GM18511 (cell line): ENCODE data around the gene TBCK.
"Not testable (repeated sequence)": the region's sequence is repeated elsewhere in the genome, so short reads cannot be mapped to it uniquely, and the experiment has no call there.

Experiments used
- ATAC-seq: cut with Tn5 transposase; IDR thresholded peaks from one replicate; pipeline ENCODE4 v1.9.1; 2021; ENCODE audit warnings: mild to moderate bottlenecking, moderate library complexity; ENCODE audit not compliant: unreplicated experiment

Gene TBCK

GRCh38 chr4:106136777-106137331, 179.2 kb downstream of the TBCK start:
- ATAC-seq, result no peak

DNA sequence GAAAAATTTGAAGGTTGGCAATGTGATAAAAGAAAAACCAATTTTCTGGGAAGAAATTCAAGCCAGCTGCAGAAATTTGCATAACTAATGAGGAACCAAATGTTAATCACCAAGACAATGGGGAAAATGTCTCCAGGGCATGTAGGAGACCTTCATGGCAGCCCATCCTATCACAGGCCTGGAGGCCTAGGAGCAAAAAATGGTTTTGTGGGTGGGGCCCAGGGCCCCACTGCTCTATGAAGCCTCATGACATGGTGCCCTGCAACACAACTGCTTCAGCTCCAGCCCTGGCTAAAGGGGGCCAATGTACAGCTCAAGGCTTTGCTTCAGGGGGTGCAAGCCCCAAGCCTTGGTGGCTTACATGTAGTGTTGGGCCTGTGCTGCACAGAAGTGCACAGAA, 184.0 kb downstream of the TBCK start:
- ATAC-seq, result no peak

DNA sequence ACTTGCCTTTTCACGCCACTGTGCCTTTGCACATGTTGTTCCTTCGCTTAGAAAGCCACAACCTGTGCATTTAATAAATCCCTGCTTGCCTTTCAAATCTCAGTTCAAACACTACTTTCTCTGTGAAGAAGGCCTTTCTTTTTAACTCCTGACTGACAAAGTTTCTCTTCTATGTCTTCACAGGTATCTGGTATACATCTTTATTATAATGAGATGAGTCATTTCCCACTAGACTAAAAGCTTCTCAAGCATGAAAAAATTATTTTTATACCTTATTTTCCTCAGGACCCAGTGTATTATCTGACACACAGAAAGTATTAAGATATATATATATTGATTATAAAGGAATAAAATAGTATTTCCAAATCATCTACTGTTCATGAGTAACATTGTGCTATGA, 189.9 kb downstream of the TBCK start:
- peak; percentile 68 for ATAC-seq

DNA sequence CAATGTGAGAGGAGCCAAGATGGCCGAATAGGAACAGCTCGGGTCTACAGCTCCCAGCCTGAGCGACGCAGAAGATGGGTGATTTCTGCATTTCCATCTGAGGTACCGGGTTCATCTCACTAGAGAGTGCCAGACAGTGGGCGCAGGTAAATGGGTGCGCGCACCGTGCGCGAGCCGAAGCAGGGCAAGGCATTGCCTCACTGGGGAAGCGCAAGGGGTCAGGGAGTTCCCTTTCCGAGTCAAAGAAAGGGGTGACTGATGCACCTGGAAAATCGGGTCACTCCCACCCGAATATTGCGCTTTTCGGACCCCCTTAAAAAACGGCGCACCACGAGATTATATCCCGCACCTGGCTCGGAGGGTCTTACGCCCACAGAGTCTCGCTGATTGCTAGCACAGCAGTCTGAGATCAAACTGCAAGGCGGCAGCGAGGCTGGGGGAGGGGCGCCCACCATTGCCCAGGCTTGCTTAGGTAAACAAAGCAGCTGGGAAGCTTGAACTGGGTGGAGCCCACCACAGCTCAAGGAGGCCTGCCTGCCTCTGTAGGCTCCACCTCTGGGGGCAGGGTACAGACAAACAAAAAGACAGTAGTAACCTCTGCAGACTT, 196.0 kb downstream of the TBCK start:
- ATAC-seq, result not testable (repeated sequence)

GRCh38 chr4:106116025-106116424, 200.0 kb downstream of the TBCK start:
- ATAC-seq, result no peak

DNA sequence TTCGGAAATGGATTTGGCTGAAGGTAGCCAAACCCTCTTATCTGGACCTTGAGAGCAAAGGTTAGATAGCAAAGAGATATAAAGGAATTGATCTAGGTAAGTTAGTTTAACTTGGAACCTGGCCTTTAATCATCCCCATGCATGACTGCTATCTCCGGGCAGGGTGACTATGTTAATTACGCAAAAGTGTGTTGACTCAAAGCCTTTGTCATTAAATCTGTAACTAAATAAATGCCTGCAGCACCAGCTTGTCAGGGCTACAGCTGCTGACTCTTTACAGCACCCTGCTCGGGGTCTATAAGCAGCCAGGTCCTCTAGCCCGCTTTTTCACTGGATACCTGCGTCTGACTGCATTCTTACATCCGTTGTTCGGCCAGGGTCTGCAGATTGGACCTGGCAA, 201.7 kb downstream of the TBCK start:
- ATAC-seq, result no peak

DNA sequence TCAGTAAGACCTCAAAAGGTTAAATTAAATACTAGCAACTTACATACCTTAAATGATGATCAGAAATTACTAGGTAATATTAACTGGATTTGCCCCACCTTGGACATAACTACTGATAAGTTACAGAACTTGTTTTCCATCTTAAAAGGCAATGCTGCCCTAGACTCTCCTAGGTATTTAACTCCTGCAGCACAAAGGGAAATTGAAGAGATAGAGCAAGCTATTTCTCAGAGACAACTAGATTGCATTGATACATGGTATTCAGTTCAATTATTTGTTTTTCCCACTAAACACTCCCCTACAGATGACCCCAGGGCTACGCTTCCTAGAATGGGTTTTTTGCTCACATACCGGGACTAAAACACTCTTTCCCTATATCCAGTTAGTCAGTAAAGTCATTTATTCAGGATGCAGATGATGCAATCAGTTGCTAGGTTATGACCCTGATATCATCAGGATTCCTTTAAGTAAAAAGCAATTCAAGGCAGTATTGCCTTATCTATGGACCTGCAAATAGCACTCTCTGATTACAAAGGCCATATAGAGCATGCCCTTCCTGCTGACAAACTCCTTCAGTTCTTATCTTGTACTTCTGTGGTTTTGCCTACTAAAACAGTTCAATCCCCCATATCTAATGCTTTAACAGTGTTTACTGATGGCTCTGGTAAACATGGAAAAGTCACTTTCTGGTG, 204.1 kb downstream of the TBCK start:
- not testable (repeated sequence) for ATAC-seq

DNA sequence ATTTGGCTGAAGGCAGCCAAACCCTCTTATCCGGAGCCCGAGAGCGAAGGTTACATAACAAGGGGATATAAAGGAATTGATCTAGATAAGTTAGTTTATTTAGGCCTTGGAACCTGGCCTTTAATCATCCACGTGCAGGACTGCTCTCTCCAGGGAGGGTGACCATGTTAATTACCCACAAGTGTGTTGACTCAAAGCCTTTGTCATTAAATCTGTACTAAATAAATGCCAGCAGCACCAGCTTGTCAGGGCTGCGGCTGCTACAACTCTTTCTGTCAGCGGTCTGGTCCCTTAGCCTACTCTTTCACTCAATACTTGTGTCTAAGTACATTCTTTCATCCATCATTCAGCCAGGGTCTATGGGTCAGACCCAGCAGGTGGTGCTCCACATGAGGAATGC, 206.1 kb downstream of the TBCK start:
- ATAC-seq, result no peak

DNA sequence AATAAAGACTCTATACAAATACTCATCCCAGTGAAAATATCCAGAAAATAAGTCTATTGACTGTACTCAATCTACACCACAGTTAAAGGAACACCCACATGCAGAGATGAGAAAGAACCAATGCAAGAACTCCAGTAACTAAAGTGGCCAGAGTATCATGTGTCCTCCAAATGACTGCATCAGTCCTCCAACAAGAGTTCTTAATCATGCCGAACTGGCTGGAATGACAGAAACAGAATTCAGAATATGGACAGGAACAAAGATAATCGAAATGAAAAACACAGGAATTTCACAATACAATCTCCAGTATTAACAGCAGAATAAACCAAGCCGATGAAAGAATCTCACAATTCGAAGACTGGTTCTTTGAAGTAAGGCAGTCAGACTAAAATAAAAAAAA, 210.3 kb downstream of the TBCK start:
- no peak for ATAC-seq

- no peak for ATAC-seq
These were observed 211.7 kb downstream of the TBCK start for GRCh38 chr4:106104276-106104675.

- no peak for ATAC-seq
These were observed 219.6 kb downstream of the TBCK start for GRCh38 chr4:106096454-106096853.

GRCh38 chr4:106095408-106095807, 220.6 kb downstream of the TBCK start:
- no peak for ATAC-seq

DNA sequence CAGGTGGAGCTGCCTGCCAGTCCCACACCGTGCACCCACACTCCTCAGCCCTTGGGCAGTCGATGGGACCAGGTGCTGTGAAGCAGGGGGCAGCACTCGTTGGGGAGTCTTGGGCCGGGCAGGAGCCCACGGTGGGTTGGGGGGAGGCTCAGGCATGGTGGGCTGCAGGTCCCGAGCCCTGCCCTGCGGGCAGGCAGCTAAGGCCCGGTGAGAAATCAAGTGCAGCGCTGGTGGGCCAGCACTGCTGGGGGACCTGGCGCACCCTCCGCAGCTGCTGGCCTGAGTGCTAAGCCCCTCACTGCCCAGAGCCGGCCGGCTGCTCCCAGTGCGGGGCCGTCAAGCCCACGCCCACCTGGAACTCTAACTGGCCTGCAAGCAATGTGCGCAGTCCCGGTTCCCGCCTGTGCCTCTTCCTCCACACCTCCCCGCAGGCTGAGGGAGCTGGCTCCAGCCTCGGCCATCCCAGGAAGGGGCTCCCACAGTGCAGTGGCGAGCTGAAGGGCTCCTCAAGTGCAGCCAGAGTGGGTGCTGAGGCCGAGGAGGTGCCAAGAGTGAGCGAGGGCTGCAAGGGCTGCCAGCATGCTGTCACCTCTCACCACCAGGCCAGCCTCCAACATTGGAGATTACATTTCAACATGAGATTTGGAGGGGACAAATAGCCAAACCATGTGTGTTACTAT, 223.5 kb downstream of the TBCK start:
- no peak for ATAC-seq

- ATAC-seq, result no peak
These were observed 225.2 kb downstream of the TBCK start for GRCh38 chr4:106090826-106091225.

DNA sequence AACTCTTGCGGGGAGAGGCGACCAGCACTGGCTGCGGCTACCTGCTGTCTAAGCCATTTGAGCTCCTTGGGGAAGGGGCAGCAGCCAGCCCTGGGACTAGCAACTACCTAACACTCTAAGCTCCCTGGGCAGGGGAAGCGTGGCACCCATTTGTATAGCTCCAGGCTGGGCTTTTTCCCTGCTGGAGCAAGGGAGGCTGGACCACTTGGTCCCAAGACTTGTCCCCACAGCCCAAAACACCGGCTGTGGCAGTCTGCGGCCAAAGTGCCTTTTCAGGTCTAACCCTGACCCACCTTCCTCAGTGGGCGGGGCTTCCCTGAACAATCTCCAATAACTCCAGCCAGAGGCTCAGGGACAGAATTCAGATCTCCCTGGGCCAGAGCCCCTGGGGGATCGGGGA, 232.9 kb downstream of the TBCK start:
- no peak for ATAC-seq

DNA sequence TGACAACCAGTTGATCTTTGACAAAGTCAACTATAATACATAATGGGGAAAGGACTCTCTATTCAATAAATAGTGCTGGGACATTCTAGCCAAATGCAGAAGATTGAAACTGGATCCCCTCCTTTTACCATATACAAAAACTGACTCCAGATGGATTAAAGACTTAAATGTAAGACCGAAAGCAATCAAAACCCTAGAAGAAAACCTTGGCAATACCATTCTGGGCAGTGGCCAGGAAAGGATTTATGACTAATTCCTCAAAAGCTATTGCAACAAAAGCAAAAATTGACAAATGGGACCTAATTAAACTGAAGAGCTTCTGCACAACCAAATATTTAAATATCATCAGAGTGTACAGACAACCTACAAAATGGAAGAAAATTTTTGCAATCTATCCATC, 235.6 kb downstream of the TBCK start:
- ATAC-seq, result no peak

DNA sequence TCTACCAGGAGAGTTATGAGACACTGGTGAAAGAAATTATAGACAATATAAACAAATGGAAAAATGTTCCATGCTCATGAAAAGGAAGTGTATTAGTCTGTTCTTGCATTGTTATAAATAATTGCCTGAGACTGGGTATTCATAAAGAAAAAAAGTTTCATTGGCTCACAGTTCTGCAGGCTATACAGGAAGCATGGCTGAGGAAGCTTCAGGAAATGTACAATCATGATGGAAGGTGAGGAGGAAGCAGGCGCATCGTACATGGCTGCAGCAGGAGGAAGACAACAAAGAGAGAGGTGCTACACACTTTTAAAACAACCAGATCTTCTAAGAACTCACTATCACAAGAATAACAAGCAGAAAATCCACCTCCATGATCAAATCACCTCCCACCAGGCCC, 236.4 kb downstream of the TBCK start:
- ATAC-seq, result no peak

DNA sequence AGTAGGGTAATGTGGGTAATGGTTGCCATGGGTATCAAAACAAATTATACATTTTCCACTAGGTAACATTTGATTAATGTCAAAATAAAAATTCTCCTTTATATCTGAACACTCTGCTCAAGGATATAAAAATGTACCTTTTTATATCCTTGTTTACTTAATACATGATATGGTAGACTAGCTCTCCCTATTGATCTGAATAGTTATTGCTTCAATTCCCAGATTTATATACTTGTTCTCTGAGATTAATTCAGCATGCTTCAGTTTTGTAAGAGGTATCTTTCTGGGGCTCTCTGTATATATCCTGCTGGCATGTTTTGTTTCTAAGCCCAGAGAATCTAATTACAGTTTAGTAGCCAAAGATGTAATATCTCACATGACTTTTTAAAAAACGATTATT, 251.0 kb downstream of the TBCK start:
- no peak for ATAC-seq

DNA sequence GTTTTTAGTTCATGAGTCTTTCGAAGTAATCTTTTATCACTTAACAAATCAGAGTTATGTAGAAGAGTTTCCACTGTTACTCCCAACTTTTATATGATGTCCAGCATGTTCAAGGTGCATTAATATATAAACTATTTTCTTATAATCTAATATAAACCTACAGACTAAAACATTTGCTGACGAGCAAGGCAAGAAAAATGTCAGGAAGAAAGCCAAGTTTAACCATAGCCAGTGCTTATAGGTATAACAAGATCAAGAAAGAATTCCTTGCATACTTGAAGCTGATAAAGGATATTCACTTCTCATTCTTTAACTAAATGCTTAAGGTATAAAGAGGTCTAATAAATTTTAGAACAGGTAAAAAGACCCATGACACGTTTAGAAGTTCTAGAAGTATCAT, 253.0 kb downstream of the TBCK start:
- ATAC-seq, result no peak

DNA sequence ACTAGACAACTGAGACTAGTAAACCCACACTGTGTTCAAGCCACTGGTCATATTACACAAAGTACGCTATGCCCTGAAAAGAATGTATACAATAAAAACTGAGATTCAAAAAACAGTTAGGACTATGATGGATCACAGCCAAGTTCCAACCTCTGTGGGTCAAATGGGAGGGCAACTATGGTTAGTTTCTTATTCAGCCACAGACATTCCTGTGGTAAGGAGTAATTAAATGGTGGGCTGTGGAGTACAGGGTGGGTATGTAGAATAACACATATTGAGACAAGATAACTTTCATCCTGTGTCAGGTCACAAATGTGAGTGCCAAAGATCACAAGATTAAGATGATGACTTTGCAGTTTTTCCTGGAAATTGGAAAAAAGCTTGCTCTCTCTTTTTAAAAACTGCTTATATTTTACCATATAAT, 253.5 kb downstream of the TBCK start:
- ATAC-seq, result no peak

DNA sequence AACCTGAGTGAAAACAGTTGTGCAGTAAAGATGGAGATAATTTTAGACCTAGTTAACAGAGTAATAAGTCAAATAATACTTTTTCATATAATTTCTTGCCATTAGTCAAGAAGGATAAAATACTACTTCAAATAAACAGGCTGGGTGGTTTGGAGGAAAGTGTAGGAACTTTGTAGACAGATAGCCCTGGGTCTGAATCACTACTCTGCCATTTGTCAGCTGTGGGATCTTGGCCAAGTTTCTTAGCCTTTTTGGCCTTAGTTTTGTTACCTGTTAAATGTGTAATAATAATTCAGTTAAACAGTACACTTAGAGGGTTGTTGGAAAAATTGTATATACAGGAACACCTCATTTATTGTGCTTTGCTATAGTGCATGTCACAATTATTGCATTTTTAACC, 257.1 kb downstream of the TBCK start:
- ATAC-seq, result no peak

DNA sequence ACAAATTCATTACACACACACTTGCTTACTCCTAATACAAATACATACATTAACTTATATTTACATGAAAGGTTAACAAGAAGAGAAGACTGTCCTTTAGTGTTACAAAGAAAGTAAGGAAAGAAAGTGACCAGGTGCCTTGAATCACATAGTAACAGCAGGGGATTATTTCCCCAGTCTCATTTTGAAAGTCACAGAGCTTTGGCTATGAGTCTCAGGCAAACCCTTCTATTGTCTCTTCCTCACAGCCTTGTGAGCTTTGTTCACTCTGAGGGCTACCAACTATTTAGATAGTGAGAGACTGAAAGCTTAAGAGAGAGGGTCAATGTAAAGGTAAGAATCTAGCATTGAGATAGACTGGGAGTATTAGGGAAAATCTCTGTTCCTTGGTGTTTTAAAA, 259.1 kb downstream of the TBCK start:
- no peak for ATAC-seq
